ENCODE data around the gene ZBTB18.

- TF ChIP-seq CTCF (conservative IDR thresholded peaks at IDR 0.05; ENCODE audit: low read depth, low read length) (no peak), EZH2 (IDR thresholded peaks at IDR 0.05; ENCODE audit: borderline replicate concordance, low read depth, low read length, poor library complexity, severe bottlenecking) (no peak)
These were observed 28.8 kb upstream of the ZBTB18 start for GRCh38 chr1:244022311-244022710.
